Amniotic epithelial cell (primary cell): ENCODE measurements around the gene TBX1.
"Not testable (repeated sequence)": the region's sequence is repeated elsewhere in the genome, so short reads cannot be mapped to it uniquely, and the experiment has no call there.

Source experiments
- DNase-seq: peaks from one replicate; pipeline ENCODE4 v3.0.0-alpha.2; 2010; ENCODE audit warnings: low read depth

The TBX1 gene

GRCh38 chr22:19765477-19766239 lies 5.1 kb downstream of the TBX1 start:
- peak; percentile 10 for DNase-seq

- DNase-seq = no peak
Measured at GRCh38 chr22:19766240-19766510, 5.6 kb downstream of the TBX1 start.

GRCh38 chr22:19766511-19767426 lies 6.2 kb downstream of the TBX1 start:
- no peak for DNase-seq

- DNase-seq = no peak
Measured at GRCh38 chr22:19767427-19768341, 7.1 kb downstream of the TBX1 start.

GRCh38 chr22:19769393-19769715 lies 8.8 kb downstream of the TBX1 start:
- DNase-seq = no peak

- DNase-seq = no peak
Measured at GRCh38 chr22:19770349-19771220, 10.0 kb downstream of the TBX1 start.

- DNase-seq = no peak
Measured at GRCh38 chr22:19772422-19772672, 11.8 kb downstream of the TBX1 start.

- no peak for DNase-seq
Measured at GRCh38 chr22:19772673-19773469, 12.3 kb downstream of the TBX1 start.

GRCh38 chr22:19773470-19774040 lies 13.0 kb downstream of the TBX1 start:
- DNase-seq = no peak

GRCh38 chr22:19774628-19775027 lies 14.1 kb downstream of the TBX1 start:
- no peak for DNase-seq

- DNase-seq = no peak
Measured at GRCh38 chr22:19775496-19776325, 15.1 kb downstream of the TBX1 start.

- DNase-seq = peak; percentile 87
Measured at GRCh38 chr22:19776433-19777031, 16.0 kb downstream of the TBX1 start.

GRCh38 chr22:19777192-19777591 lies 16.6 kb downstream of the TBX1 start:
- not testable (repeated sequence) for DNase-seq

- DNase-seq = no peak
Measured at GRCh38 chr22:19779011-19779421, 18.4 kb downstream of the TBX1 start.

- DNase-seq = no peak
Measured at GRCh38 chr22:19779685-19780268, 19.2 kb downstream of the TBX1 start.

GRCh38 chr22:19782533-19782932 lies 22.0 kb downstream of the TBX1 start:
- no peak for DNase-seq

GRCh38 chr22:19783586-19784383 lies 23.2 kb downstream of the TBX1 start:
- DNase-seq = no peak
